HepG2 (cell line): Measurements from ENCODE around the gene USP2. TPM values are rescaled to one million over a fixed set of nuclear protein-coding genes. Genes with fewer than 3 reads are reported as not detected.
A peak's percentile ranks its signal among the peaks of the same experiment; 100 is the strongest.

Source experiments
- ARNTL ChIP-seq: sonication (generic); formaldehyde crosslinking; IDR thresholded peaks from 2 replicates; pipeline ENCODE4 v1.4.0; 2020; ENCODE audit warnings: mild to moderate bottlenecking, missing genetic modification reagents
- HNRNPL ChIP-seq: fragments of 200-400 bp; formaldehyde crosslinking; IDR thresholded peaks from 2 replicates; pipeline ENCODE4 v1.6.1; 2017; ENCODE audit warnings: mild to moderate bottlenecking, low read depth, low read length
- IKZF4 ChIP-seq: sonication (generic); formaldehyde crosslinking; IDR thresholded peaks from 2 replicates; pipeline ENCODE4 v1.5.1; 2020; ENCODE audit warnings: borderline replicate concordance, mild to moderate bottlenecking, low read depth, missing genetic modification reagents; ENCODE audit errors: not compliant biosample characterization
- TBX2 ChIP-seq: sonication (generic); formaldehyde crosslinking; IDR thresholded peaks from 2 replicates; pipeline ENCODE4 v1.5.0; 2020; ENCODE audit warnings: missing genetic modification reagents, mild to moderate bottlenecking, borderline replicate concordance
- ZBTB37 ChIP-seq: sonication (generic); formaldehyde crosslinking; IDR thresholded peaks from 2 replicates; pipeline ENCODE4 v1.4.0; 2020; ENCODE audit warnings: mild to moderate bottlenecking, missing genetic modification reagents
- ZKSCAN5 ChIP-seq: sonication (generic); formaldehyde crosslinking; IDR thresholded peaks from 2 replicates; pipeline ENCODE4 v1.5.1; 2020; ENCODE audit warnings: mild to moderate bottlenecking, missing genetic modification reagents
- ZMAT5 ChIP-seq: sonication (generic); formaldehyde crosslinking; IDR thresholded peaks from 2 replicates; pipeline ENCODE4 v1.5.0; 2020; ENCODE audit warnings: mild to moderate bottlenecking, low read depth, missing genetic modification reagents, borderline replicate concordance
- ZNF556 ChIP-seq: sonication (generic); formaldehyde crosslinking; IDR thresholded peaks from 2 replicates; pipeline ENCODE4 v1.4.0; 2020; ENCODE audit warnings: mild to moderate bottlenecking, missing genetic modification reagents, borderline replicate concordance
- ZNF557 ChIP-seq: sonication (generic); formaldehyde crosslinking; IDR thresholded peaks from 2 replicates; pipeline ENCODE4 v1.4.0; 2020; ENCODE audit warnings: missing genetic modification reagents
- ZSCAN22 ChIP-seq: sonication (generic); formaldehyde crosslinking; IDR thresholded peaks from 2 replicates; pipeline ENCODE4 v1.4.0; 2020; ENCODE audit warnings: mild to moderate bottlenecking, missing genetic modification reagents
- polyA plus RNA-seq, 8 experiments: library from polyadenylated mRNA; depleted of rRNA in 3 of 8; stranded (reverse) in 7 of 8; unstranded in 1 of 8; fragments of >200 nt; fragmentation: Illumina TruSeq in 4 of 8; extraction: Trizol in 4 of 8; gene quantifications; 2 replicates each; pipeline versions ENCODE4 v1.2.1 to v1.2.3, GENCODE V29; 2011 to 2016; ENCODE audit warnings: low read depth in 4 of 8, missing spikeins in 1 of 8, mixed read lengths in 1 of 8; ENCODE audit not compliant: insufficient read depth in 1 of 8
- total RNA-seq, 5 experiments: library from RNA; depleted of rRNA; stranded (reverse); fragments of >200 nt; fragmentation: Illumina TruSeq; extraction: Trizol; gene quantifications; 2 replicates each; pipeline ENCODE4 v1.2.3, GENCODE V29; 2016; ENCODE audit warnings: low read depth in 1 of 5
- TF ChIP-seq, protein P1 (sequence below): sonication (generic); formaldehyde crosslinking; IDR thresholded peaks from 2 replicates; pipeline ENCODE4 v1.4.0; 2020; ENCODE audit warnings: missing genetic modification reagents

USP2 gene
- total and polyA plus RNA-seq, 2 of the 13 experiments (the other 11 are each of a cell fraction or from before 2014, with no cell fraction given), result 2.5 to 6.0 TPM

GRCh38 chr11:119318240-119319135 lies 63.0 kb downstream of the USP2 start (continued):
- TF ChIP-seq ZBTB37 (0 out of 2 replicates have a peak, but pooled peaks have one; percentile 12), TBX2 (CRISPR knock-in tag) (no peak), ARNTL (CRISPR knock-in tag) (peak; percentile 11; the same call in 1 of the 2 replicates), ZMAT5 (no peak), ZKSCAN5 (CRISPR knock-in tag) (no peak), ZSCAN22 (CRISPR knock-in tag) (0 out of 2 replicates have a peak, but pooled peaks have one; percentile 48), IKZF4 (CRISPR knock-in tag) (peak; percentile 33), HNRNPL (0 out of 2 replicates have a peak, but pooled peaks have one; percentile 64), ZNF557 (no peak), ZNF556 (CRISPR knock-in tag) (no peak)
- TF ChIP-seq, protein P1, sequence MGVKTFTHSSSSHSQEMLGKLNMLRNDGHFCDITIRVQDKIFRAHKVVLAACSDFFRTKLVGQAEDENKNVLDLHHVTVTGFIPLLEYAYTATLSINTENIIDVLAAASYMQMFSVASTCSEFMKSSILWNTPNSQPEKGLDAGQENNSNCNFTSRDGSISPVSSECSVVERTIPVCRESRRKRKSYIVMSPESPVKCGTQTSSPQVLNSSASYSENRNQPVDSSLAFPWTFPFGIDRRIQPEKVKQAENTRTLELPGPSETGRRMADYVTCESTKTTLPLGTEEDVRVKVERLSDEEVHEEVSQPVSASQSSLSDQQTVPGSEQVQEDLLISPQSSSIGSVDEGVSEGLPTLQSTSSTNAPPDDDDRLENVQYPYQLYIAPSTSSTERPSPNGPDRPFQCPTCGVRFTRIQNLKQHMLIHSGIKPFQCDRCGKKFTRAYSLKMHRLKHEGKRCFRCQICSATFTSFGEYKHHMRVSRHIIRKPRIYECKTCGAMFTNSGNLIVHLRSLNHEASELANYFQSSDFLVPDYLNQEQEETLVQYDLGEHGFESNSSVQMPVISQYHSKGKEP, result no peak
